ENCODE results near the gene SLFN11. TPM values are rescaled to one million over a fixed set of nuclear protein-coding genes. Genes with fewer than 3 reads are reported as not detected.

Gene SLFN11
- total and polyA plus RNA-seq, 2 of the 4 experiments (the other 2 are of a cell fraction): 29.9 to 144 TPM

DNA sequence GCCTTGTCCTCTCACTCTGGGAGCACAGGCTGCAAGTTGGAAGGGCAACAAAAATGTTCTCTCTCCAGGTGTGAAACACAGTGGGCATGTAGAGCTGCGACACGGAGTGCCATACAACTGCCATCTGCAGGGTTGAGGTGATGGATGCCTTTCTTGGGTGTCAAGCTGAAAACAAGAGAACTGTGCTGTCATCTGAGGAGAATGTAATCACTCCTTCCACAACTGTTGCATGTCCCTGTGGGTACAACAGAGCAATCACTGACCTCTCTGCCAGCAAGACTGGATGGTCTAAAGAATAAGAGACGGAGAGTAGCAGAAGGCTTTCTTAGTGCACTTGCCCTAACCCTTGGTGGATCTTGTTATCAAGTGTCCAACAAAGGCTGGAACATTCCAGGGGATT lies 29.2 kb downstream of the SLFN11 start:
- 80% methylated on average over 1 of the region's 3 CpGs; no CpG with 5 or more reads in 1 of the 2 experiments for WGBS, 2 experiments (ENCODE audit: extremely low coverage in 2 of 2, insufficient read length in 1 of 2)
- in situ Hi-C loops (cut with MboI; ENCODE audit: low sequenced_read_pairs): no loop called here
- CTCF ChIA-PET: no interaction called here

More for the DNA sequence above, 29.2 kb downstream of the SLFN11 start:
- Histone ChIP-seq H2BK120ac (ENCODE audit: low read depth, low read length) (no peak overlapping the region), H3K4me3 (ENCODE audit: insufficient read depth, low read depth, low read length) (no peak overlapping the region), H2BK20ac (ENCODE audit: low read depth, low read length) (no peak overlapping the region), H3K4ac (ENCODE audit: low read depth, low read length) (no peak overlapping the region), H4K5ac (ENCODE audit: low read depth, low read length) (no peak overlapping the region), H2AFZ (replicated peaks; ENCODE audit: low read length, poor library complexity) (no peak overlapping the region), H4K91ac (ENCODE audit: insufficient read depth, low read depth, low read length) (no peak overlapping the region), H2BK15ac (ENCODE audit: low read depth, low read length) (no peak overlapping the region), H2AK9ac (replicated peaks; ENCODE audit: low read depth, low read length, poor library complexity) (no peak overlapping the region), H3K18ac (ENCODE audit: low read depth, low read length) (no peak overlapping the region), H3K56ac (ENCODE audit: extremely low read depth, insufficient read depth, low read length) (no peak overlapping the region), H3K9ac (ENCODE audit: low read depth, low read length) (no peak overlapping the region), H4K8ac (ENCODE audit: low read depth in 2 of 2, low read length in 2 of 2) (no peak overlapping the region), H3K14ac (replicated peaks; ENCODE audit: low read depth, low read length) (no peak overlapping the region), H3K27ac (ENCODE audit: insufficient read depth, low read length) (no peak overlapping the region), H2AK5ac (ENCODE audit: low read depth, low read length) (no peak overlapping the region), H3K4me2 (ENCODE audit: low read depth, low read length) (no peak overlapping the region), H3K23ac (ENCODE audit: low read depth, low read length) (no peak overlapping the region), H3K27me3 (ENCODE audit: control insufficient read depth, insufficient read depth, low read length) (peaks cover 4% of the 10 kb centered on the region), H3K36me3 (ENCODE audit: control insufficient read depth, insufficient read depth, low read length) (no peaks in the 10 kb centered on the region), H3K79me1 (ENCODE audit: low read depth in 1 of 2, low read length in 2 of 2) (no peaks in the 10 kb centered on the region), H4K20me1 (ENCODE audit: insufficient read depth, low read length) (no peaks in the 10 kb centered on the region), H3K9me1 (ENCODE audit: insufficient read depth, low read length) (no peaks in the 10 kb centered on the region; the same call in 1 of the 2 replicates), H3K4me1 (ENCODE audit: control insufficient read depth, insufficient read depth, low read length) (peaks cover 3% of the 10 kb centered on the region; the same call in 1 of the 2 replicates), H3K9me3 (ENCODE audit: control insufficient read depth, insufficient read depth, low read length) (no peaks in the 10 kb centered on the region), H2BK5ac (ENCODE audit: low read depth, low read length, poor library complexity, severe bottlenecking) (no peak overlapping the region)
- dilution Hi-C loops (cut with HindIII; ENCODE audit: low sequenced_read_pairs, unreplicated experiment) (no loop called here), intact Hi-C loops (cut with micrococcal nuclease) (no loop called here)
- no peak for DNase-seq
- POLR2A ChIA-PET (ENCODE audit: unreplicated experiment): no interaction called here
- TF ChIP-seq USF2 (IDR thresholded peaks at IDR 0.05; ENCODE audit: low read depth, low read length) (no peak), SMC3 (IDR thresholded peaks at IDR 0.05; ENCODE audit: low read depth, low read length) (no peak), CHD1 (IDR thresholded peaks at IDR 0.05; ENCODE audit: low read depth, low read length) (no peak)
- no TSS peak for BruUV-seq (replicated peaks)
- no peak for ATAC-seq (ENCODE audit: low read depth)

All from IMR-90 (cell line).